Stimulated activated naive CD8-positive, alpha-beta T cell treated with anti-CD3 and anti-CD28 coated beads, Interleukin-15, Interleukin-2, amounts not matched to agents 100 U/mL and 50 U/mL, for 24 hours (primary cell): ENCODE data around the gene RASA3.

Experiments
- ATAC-seq: fragments of 150-1000 bp; cut with Tn5 transposase; one replicate; pipeline ENCODE4 v1.10.0; 2021
- DNase-seq: peaks from one replicate; pipeline ENCODE4 v3.0.0; 2021

RASA3 gene

DNA sequence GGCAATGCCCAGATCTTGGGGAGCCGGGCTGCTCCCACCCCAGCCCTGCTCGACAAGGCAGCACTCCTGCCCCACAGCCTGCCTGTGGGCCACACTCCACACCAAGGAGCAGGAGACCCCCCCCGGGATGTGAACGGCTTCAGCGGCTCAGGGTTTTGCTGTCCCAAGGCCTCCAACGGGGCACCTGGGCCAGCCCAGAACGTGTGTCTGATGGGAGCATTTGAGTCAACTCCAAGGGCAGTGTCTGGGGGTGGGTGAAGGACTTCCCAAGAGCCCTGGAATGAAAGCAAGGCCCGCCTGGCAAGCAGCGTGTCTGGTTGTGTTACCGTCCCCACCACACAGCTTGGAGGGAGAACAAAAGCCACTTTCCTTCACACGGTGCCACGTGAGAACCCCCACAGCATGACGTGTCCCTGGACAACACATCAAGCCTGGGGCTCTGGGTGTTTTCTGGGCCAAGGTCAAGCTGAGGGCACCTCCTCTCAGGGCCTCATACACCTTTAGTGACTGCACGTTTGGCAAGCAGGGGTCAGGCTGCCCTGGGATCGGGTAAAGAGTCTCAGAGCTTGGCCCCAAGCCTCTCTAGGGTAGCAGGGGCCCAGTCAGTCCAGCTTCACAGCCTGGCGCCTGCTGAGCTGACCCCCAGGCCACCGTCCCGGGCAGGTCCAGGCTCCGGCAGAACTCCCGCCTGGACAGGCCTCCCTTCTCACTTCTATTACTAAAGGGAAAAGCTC is 164.5 kb downstream of the RASA3 start:
- no peak for DNase-seq
- no peak for ATAC-seq

DNA sequence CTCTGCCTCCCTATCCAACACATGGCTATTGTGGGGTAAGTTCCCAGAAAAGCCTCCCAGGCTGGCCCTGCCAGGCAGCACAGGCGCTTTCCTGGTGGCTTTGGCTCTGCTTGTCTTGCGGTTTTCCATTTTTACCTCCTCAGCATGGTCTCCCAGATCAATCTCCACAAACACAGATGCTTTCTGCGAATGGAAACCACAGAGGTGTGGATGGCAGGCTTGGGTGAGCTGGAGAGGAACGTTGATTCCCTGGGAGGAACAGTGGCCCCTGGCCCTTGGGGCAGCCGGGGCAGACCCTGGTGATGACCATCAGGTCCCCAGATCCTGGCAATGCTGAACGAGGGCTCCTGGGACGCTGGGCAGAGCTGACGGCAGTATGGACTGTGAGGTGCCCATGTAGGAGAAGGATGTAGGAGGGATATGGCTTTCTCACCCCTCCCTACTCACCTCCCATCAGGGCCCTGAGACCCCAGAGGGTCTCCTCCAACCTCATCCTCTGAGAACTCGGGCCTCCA is 165.2 kb downstream of the RASA3 start:
- no peak for ATAC-seq
- DNase-seq: no peak

- no peak for DNase-seq
- no peak for ATAC-seq
Measured at GRCh38 chr13:113965968-113966884, 166.2 kb downstream of the RASA3 start.

DNA sequence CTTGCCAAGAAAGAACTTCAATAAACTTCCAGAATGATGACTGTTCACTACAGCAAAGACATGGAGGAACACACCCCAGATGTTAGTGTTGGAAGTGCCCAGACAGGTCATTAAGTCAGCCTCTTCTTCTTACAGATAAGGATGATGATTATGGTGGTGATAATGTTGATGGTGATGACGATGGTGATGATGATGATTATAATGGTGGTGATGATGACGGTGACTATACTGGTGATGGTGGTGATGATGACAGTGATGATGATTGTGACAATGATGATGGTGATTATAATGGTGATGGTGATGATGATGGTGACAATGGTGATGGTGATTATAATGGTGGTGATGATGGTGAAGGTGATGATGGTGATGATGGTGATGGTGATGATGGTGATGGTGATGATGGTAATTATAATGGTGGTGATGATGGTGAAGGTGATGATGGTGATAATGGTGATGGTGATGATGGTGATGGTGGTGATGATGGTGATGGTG is 167.0 kb downstream of the RASA3 start:
- no peak for ATAC-seq
- no peak for DNase-seq

DNA sequence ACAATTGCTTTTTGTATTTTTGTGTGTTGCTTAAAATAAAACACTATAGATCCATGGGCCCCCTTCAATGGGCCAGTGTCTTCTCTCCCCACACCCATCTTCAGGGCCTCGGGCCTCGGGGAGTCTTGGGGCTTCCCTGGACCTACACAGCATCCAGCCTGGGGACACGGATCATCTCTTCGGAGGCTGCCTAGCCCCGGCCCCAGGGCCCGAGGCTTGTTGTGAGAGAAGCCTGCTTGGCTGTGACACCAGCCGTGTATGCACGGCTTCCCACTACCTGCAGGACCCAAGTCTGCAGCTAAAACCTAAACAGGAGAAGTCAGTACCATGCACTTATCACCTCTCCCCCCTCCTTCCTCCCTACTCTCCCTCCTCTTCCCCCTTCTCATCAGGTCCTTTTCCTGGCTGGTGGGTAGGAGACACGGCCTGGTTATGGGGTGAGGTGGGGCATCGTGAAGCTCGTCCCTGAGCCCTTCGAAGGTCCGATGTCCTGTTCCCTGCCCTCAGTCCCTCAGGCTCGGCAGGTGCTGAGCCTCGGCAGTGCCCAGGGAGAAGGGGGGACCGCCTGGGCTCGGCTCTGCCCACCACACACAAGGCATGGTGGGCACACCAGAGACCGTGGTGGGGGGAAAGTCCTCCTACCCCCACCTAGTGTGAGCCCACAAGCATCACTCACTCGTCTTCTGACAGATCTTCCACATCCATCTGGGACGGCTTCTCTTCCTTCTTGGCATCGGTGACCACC is 168.0 kb downstream of the RASA3 start:
- no peak for DNase-seq
- no peak for ATAC-seq

- DNase-seq (no peak), ATAC-seq (no peak)
Measured at GRCh38 chr13:113963376-113963775, 169.0 kb downstream of the RASA3 start.

- no peak for ATAC-seq
- no peak for DNase-seq
Measured at GRCh38 chr13:113962975-113963374, 169.4 kb downstream of the RASA3 start.

DNA sequence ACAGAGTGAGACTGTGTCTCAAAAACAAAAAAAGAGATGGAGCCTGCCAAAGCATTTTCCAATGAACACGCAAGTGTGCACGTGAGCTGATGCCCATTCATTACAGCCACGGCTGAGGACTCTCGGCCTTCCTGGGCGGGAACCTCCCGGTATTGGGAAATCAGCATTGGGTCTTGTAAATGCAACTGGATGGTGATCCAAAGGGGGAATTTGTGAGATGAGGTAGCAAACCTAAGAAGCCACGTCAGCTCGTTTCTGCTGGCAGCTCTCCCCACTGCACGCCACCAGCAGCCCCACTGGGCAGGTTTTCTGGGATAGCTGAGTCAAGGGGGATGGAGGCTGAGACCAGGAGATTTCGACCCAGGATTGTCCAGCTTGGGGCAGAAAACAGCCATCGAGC is 170.0 kb downstream of the RASA3 start:
- DNase-seq (no peak), ATAC-seq (no peak)

GRCh38 chr13:113960276-113960948 is 172.0 kb downstream of the RASA3 start:
- DNase-seq: no peak
- no peak for ATAC-seq

DNA sequence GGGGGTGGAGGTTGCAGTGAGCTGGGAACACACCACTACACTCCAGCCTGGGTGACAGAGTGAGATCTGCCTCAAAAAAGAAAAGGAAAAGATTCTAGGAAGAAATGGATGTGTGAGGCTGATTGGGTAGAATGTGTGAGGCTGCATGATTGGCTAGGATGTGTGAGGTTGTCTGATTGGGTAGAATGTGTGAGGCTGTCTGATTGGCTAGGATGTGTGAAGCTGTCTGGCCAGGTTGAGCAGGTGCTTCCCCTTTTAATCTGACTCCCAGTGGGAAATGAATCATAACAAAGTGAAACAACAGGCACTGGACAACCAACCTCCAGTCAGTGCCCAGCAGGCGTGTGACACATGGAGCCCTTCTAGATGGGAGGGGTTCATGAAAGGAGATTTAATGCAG is 173.2 kb downstream of the RASA3 start:
- ATAC-seq: no peak

GRCh38 chr13:113958373-113958772 is 174.1 kb downstream of the RASA3 start:
- no peak for DNase-seq
- ATAC-seq: no peak

More for the DNA sequence above, 173.2 kb downstream of the RASA3 start:
- no peak for DNase-seq

GRCh38 chr13:113956571-113956970 is 175.9 kb downstream of the RASA3 start:
- DNase-seq: no peak
- no peak for ATAC-seq

DNA sequence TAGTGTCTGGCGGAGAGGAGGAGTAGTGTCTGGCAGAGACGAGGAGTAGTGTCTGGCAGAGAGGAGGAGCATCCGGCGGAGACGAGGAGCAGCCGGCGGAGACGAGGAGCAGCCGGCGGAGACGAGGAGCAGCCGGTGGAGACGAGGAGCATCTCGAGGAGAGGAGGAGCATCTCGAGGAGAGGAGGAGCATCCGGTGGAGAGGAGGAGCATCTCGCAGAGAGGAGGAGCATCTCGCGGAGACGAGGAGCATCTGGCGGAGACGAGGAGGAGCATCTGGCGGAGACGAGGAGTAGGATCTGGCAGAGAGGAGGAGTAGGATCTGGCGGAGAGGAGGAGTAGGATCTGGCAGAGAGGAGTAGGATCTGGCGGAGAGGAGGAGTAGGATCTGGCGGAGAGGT is 176.7 kb downstream of the RASA3 start:
- no peak for ATAC-seq
- DNase-seq: no peak

DNA sequence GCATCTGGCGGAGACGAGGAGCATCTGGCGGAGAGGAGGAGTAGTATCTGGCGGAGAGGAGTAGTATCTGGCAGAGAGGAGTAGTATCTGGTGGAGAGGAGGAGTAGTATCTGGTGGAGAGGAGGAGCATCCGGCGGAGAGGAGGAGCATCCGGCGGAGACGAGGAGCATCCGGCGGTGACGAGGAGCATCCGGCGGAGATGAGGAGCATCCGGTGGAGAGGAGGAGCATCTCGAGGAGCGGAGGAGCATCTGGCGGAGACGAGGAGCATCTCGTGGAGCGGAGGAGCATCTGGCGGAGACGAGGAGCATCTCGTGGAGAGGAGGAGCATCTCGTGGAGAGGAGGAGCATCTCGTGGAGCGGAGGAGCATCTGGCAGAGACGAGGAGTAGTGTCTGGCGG is 177.2 kb downstream of the RASA3 start:
- DNase-seq (no peak), ATAC-seq (no peak)

GRCh38 chr13:113954046-113954835 is 178.2 kb downstream of the RASA3 start:
- DNase-seq (no peak), ATAC-seq (no peak)

DNA sequence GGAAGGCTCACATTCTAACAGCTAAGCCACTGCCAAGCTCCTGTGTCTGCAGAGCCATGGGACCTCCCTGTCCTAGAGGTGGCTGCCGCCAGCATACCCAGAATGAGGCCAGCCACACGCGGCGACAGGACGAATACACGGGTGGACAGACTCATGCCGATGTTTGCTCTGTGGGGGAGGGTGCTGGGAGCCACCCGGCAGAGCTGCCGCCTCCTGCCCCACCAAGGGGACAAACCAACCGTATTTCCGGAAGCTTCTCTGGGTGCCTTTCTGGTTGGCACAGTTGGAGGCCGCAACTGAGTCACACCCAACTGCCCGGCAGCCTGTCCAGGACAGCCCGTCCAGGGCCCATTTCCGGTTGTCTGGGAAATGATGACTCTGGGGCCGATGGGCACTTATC is 178.9 kb downstream of the RASA3 start:
- DNase-seq: no peak
- ATAC-seq: no peak

DNA sequence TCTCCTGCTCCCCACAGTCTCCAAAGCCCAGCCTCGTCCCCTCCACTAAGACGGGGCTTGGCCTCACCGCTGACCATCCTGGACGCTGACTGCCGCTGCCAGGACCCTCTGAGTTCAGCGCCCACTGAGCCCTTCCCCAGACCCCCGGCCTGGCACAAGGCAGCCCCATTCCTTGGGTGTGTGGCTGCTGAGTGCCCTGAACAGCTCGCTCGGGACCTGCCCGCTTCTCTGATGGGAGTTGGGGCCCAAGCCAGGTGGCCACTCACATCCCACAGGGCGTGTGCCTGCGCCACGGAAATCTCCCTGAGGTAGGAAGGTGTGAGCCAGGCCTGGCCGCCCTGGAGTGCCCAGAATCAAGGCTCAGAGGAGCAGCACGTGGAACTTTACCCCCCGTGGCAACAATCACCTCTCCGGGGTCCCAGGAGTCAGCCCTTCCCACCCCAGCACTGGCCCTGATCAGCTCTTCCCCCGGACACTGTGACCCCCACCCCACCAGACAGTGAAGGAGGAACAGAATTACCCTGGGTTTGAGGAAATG is 179.4 kb downstream of the RASA3 start:
- ATAC-seq (no peak), DNase-seq (no peak)

- ATAC-seq: no peak
- DNase-seq: no peak
Measured at GRCh38 chr13:113952151-113952982, 180.1 kb downstream of the RASA3 start.

- peak; percentile 71 for ATAC-seq
- DNase-seq: peak; percentile 74
Measured at GRCh38 chr13:113951246-113951999, 181.0 kb downstream of the RASA3 start.
